HS-5 (cell line): ENCODE results near the gene NRTN.

Experiments used
- DNase-seq: peaks from one replicate; pipeline ENCODE4 v3.0.0-alpha.2; 2012; ENCODE audit warnings: low read depth

NRTN gene

DNA sequence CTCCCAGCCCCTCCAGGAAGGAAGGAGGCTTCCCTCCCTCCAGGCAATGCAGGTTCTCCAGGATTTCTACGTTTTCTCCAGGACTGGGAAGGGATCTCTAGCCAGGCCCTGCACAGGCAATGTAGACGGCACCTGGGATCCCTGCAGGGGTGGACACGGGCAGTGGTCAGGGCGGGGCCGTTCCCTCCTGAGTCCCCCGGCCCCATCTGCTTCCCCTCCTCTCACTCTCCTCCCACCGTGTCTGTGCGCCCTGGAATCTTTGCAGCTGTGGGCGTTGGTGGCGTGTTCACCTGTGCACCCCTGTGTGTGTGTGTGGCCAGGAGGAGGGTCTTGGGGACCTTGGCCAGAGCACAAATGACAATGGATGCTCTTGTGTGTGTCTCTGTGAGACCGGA lies 10.0 kb downstream of the NRTN start:
- no peak for DNase-seq

DNA sequence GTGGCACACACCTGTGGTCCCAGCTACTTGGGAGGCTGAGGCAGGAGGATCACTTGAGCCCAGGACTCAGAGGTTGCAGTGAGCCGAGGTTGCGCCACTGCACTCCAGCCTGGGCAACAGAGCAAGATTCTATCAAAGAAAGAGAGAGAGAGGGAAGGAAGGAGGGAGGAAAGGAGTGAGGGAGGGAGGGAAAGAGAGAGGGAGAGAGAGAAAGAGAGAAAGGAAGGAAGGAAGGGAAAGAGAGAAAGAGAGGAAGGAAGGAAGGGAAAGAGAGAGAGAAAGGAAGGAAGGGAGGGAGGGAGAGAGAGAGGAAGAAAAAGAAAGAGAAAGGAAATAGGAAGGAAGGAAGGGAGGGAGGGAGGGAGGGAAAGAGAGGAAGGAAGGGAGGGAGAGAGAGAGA lies 12.4 kb downstream of the NRTN start:
- no peak for DNase-seq

DNA sequence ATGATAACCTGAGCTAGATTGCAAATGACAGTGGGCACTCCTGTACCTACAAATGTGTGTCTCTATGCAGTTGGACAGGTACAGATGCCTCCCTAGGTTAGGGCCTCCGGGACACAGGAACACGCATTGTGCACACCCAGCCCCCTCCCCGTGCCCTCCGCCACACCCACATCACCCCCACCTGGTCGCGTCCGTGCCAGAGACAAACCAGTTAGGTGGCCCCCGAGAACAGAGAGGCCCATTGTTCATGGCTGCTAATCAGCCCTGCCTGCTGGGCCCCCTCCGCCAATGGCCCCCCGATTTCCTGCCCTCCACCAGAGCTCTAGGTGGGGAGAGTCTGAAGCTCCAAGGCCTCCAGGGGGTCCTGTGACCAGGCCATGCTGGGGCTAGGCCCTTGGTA lies 13.7 kb downstream of the NRTN start:
- no peak for DNase-seq

DNA sequence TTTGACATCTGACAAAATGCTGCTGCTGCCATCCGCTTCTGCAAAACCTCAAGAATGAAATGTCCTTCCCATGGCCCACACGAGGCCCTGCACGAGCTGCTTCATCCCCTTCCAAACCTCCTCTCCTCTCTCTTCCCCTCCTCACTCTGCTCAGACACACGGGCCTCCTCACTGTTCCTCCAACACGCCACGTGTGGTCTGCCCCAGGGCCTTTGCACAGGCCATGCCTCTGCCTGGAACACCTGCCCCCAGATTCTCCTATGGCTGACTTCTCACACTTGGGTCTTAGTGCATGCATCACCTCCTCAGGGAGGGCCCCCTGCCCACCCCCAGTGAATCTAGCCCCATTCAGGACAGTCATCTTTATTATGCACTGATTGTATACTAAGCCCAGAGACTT lies 15.9 kb downstream of the NRTN start:
- DNase-seq: no peak

DNA sequence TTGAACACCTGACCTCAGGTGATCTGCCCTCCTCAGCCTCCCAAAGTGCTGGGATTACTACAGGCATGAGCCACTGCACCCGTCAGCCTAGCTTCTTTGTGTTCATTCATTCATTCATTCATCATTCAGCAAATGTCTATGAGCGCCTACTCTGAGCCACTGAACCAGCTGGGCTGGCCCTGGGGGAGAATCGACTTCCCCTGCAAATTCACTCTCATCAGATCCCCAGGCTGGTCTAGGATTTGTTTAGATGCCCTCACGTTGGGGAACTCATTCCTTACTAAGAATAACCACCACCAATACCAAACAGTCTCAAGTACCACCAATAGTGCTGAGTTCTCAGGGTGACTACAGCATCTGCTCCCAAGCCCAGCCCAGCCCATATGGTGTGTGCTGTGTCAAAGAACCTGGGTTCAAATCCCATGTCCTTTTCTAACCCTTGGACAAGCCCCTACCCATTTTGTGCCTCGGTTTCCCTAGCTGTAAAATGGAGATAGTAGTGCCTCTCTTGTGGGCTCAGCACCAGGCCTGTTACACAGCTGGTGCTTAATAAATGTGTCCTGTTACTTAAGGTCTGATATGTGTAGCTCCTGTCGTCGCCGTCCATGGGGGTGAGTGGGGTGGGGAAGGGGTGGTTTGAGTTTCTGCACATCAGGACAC lies 16.8 kb downstream of the NRTN start:
- DNase-seq: no peak

DNA sequence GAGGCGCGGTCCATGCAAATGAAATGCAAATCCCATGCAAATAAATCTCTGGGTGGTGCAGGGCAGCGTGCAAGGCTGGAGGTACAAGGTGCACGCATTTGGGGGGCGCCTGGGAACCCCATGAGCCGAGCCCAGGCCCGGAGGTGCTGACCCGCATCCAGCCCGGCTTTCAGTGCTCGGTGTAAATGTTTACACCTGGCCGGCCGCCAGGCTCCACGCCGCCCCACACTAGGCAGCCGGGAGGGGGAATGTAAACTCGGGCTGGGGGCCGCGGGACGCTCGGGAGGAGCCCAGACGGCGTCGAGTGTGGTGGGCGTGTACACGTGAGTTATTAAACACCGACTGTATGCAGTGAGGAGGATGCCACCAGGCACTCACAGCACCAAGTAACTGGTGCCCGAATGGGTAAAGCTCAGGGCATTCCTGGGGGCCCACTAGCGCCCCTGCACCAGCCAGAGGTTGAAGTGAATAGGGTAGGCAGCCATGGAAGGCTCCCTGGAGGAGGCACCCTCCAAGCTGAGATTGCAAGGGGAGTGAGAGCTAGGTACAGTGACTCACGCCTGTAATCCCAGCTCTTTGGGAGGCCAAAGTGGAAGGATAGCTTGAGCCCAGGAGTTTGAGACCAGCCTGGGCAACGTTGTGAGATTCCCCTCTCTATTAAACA lies 17.4 kb downstream of the NRTN start:
- no peak for DNase-seq

DNA sequence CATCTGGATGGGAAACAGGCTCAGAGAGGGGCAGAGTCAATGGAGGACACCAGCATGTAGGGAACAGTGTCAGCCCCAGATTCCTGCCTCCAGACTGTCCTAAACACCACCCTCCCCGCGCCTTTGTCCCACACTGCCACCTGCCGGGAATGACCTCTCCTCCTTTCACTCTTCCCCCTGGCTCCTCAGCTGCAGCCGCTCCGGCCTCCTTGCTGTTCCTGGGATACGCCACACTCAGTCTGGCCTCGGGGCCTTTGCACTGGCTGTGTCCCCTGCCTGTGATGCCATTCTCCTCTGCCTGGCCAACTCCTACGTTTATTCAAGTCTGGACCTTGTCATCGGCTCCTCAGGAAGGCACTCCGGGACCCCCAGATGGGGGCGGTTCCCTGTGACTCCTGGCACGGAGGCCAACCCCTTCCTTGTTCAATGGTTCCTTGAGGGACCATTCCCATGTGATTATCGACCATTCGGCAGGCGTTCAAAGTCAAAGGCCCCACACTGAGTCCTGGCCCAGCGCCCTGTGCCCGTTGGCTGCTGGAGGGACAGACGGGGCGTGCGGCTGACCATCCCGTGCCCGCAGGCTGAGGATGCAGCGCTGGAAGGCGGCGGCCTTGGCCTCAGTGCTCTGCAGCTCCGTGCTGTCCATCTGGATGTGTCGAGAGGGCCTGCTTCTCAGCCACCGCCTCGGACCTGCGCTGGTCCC lies 18.9 kb downstream of the NRTN start:
- no peak for DNase-seq

DNA sequence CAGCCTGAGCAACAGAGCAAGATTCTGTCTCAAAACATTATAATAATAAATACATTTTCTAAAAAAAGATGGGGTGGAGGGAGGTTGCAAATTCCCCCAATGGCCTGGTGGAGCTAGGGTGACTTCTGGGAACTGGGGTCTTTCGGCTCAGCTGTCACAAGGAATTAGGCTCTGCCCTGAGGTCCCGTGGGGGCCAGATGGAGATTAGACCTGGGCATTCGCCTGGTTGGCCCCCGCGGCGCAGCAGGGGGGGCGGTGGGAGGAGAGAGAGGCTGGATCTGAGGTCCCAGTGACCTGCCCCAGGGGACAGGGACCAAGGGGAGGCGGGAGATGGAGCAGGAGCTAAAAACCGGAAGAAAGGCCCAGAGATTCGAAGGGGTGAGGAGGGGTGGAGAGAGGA lies 19.9 kb downstream of the NRTN start:
- DNase-seq: no peak

DNA sequence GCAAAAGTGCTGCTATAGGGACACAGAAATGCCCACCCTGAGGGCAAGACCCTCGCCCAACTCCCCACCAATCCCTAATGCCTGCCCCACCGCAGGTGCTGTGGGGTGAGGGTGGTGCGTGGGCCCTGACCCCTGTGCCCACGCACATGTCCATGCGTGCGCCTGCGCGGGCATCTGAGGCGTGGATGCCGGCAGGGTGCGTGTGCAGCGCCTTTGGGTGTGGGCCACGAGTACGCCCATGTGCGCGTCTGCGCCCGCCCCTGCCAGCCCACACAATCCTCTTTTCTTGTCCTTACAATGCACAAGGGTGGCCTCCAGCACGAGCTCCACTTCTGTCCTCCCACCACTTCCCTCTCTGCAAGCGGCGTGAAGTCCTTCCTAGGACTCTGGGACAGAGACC lies 20.3 kb downstream of the NRTN start:
- no peak for DNase-seq

DNA sequence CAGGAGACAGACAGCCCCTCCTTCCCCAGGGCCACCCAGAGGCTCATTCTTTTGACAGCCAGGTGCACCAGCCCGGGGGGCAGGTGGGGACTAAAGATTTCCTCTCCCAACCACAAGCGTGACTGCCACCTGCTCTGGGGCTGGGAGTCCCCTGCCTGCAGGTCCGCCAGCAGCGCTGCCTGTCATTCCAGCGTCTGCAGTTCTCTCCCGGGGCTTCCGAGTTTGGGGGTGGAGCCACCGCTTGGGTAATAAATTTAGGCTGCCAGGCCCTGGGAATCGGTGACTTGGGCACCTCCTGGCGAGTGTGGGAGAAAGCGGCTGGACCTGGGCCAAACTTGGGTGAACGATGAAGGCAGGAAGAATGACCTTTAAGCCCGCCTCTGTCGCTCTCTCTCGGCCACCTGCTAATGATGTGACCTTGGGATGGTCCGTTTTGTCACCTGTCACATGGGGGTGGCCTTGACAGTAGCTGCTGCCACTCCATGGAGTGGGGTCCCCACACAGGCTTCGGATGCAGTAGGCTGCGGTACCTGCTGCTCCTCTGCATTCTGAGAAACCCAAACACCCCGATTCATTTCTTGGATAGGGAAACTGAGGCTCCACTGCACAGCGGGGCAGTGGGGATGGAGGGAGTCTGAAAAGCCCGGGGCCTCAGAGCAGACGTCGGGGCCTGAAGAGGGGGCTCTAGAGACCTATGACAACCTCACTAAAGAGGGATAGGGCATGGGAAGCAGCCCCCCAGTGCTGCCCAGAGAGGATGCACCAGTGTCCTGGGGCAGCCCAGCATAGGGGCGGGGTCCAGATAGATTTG lies 21.9 kb downstream of the NRTN start:
- DNase-seq: no peak

DNA sequence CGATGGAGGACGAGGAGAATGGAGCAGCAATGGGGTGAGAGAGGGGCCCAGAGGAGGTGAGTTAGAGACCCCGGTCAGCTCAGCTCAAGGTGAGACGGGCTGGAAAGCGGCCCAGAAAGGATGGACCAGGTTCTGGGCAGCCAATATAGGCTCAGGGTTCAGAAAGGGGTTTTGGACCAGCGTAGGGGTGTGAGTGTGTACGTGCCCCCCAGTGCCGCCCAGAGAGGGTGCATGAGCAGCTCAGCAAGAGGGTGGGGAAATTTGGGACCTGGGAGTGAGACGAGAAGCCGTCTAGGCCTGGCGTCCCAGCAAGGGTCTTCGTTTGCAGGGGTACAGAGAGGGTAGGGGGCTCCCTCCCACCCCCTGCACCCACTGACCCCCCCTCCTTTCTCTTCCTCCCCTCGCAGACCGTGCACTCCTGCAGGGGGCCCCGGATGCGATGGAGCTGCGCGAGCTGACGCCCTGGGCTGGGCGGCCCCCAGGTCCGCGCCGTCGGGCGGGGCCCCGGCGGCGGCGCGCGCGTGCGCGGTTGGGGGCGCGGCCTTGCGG lies 22.5 kb downstream of the NRTN start:
- no peak for DNase-seq

DNA sequence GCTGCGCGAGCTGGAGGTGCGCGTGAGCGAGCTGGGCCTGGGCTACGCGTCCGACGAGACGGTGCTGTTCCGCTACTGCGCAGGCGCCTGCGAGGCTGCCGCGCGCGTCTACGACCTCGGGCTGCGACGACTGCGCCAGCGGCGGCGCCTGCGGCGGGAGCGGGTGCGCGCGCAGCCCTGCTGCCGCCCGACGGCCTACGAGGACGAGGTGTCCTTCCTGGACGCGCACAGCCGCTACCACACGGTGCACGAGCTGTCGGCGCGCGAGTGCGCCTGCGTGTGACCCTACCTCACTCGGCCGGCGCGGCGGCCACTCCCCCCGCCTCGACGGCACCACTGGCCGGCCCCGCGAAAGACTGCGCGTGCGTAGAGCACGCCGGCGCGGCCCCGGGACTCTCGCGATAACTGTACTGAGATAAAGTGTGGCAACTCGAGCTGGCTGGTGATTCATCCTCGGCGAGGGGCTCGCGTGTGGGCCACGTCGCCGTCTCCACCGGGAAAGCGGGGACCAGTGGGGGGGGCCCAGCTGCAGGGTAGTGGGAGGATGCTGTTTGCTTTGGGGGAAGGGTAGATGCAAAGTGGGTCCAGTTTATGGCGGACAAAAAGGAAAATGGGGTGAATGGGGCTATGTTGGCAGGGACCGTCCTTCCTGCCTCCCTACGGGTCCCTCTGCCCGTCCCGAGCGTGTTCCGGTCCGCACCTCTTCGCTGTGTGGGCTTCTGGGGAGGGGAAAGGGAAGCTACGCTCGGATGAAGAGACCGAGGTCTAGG lies 23.2 kb downstream of the NRTN start:
- peak; percentile 47 for DNase-seq

DNA sequence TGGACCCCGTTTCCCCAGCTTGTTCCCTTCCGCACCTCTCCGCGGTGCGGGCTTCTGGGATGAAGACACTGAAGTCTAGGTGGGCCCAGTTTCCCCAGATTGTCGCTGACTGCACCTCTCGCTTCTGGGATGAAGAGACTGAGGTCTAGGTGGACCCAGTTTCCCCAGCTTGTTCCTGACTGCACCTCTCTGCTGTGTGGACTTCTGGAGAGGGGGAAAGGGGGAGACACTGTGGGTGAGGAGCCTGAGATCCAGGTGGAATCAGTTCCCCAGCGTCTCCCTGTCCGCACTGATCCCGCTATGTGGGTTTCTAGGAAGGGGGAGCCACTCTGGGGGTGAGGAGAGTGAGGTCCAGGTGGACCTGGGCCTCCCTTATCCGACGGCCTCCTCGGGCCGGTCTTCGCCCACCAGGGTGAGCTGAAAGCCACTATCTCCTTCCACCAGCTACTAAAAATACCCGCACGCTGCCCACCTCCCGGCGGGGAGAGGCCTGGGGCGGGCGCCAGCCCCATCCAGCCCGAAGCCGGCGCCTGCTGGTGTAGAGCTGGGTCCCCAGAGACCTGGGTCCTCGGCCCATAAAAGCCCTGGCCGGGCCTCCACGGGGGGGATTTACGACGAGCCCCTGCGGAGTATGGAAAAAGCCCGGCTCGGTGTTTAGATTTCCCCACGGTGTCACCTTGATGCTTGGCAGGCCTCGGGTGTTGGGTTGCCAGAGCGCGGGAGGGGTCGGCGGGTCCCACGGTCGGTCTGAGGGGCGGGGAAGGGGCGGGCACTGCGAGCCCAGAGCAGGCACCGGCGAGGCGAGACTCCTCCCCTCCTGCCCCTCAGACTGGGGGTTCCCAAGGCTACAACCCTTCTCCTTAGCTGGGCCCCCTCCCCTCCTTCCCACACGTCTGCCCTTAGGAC lies 24.0 kb downstream of the NRTN start:
- no peak for DNase-seq

DNA sequence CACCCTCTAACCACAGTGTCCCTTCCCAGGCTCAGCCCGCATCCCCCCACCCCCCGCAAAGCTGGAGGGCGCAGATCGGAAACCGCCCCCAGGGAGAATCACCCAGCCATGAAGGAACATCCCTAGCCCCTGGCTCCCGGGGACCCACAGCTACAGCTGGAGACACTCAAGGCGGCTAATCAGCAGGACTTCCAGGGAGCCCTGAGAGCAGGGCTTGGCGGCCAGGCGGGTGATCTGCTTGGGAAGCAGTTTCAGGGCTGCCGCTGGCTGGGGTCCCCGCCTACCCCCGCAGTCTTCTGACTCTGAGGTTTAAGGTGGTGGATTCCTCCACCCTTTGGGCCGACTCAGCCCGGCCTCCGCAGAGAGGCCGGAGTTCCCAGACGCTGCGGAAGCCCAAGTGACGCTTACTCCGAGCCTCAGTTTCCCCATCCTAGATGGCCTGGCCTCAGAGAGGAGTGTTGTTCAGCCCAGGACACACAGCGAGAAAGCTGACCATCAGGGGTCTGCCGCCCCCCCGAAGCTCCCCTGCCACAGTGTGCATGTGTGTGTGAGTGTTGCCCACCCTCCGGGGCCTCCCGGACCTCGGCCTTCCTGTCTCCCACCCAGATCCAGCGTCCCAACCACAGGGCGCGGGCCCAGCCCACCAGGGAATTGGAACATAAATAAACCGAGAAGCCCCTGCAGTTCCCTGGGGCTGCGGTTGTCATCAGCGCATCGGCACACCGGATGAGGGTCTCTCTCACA lies 24.9 kb downstream of the NRTN start:
- DNase-seq: no peak

DNA sequence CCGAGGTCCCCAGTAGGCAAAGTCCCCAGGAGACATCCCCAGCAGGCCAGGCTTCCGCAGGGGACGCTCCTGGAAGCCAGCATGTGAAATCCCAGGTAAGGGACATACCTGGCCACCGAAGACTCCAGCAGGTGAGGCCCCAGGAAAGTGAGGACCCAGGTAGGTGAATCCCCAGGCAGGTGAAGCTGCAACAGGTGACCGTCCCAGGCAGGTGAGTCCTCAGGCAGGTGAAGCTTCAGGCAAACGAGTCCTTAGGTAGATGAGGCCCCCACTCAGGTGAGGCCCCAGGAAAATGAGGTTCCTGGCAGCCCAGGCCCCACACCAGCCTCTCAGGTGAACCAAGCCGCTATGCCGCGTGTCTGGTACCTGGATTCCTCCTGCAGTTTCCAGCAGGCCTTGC lies 26.3 kb downstream of the NRTN start:
- DNase-seq: no peak

DNA sequence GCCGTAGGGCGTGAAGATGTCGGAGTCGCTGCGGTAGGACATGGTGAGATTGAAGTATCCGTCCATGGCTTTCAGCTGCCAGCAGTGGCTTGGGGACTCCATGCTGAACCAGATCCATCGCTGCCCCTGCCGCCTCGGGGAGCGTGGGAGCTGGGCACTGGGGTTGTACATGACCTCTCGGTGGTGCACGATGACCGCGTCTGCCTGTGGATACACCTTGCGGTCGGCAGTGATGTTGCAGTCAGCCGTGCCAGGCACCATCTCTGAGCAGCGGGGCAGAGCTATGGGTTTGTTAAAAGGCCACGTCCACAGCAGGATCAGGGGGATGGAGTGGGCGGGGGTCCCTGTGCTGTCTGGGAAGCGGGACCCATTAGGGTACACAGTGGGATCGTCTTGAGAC lies 27.2 kb downstream of the NRTN start:
- no peak for DNase-seq

DNA sequence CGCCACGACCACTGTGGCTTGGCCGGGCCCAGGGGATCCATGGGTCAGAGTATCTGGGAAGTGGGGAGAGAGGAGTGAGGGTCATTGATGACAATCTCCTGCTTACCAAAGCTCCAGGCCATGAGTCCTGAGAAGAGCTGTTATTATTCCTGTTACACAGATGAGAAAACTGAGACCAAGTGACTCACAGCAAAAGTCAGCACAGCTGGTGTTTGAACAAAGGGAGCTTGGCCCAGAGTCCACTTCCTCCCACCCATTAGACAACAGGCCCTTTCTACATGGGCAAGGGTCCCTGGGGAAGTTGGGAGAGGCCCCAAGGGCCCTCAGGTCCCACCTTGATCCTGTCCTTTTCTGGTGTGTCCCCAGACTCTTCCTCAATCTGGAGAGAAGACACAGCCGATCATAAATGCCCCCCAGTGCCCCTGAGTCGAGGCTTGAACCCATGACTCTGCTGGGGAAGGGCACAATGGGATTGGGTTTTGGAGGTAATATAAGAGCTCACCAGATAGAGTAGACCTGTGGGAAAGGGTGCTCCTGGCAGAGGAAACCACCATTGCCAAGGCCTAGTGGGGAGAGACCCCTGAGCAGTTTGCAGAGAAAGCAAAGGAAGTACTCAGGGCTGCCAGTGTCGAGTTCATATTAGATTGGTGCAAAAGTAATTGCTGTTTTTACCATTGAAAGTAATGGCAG lies 27.8 kb downstream of the NRTN start:
- no peak for DNase-seq

DNA sequence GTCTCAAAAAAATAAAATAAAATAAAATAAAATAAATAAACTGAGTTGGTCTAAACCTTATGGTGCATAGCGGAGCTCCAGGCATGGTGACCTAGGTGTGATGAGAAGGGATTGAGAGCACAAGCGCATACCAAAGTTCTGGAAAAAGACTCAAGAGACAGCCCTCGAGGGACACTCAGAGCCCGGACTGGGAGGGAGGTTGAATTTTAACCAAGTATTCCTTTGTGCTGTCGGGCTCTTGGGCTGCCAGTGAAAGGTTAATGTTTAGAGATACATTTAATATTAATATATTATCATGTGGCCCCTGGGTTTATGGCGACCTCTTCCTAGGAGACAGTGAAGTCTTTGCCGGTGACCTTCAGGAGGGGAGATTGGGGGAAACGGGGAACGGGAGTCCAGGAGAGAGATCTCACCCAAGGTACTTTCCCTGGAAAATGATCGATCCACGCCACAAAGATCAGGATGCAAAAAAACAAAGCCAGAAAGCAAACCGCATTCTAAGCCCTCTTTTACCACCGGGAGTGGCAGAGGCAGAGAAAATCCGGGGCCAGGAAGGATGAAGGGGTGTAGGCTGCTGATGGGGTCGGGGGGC lies 33.0 kb downstream of the NRTN start:
- no peak for DNase-seq
